OCI-LY3 (cell line): ENCODE results near the gene AHRR.
A peak's percentile ranks its signal among the peaks of the same experiment; 100 is the strongest.

ENCODE experiments used
- H2AFZ ChIP-seq: fragments of 200-600, 300-600 bp; shearing (Covaris generic); 2 replicates; pipeline ENCODE4 v1.6.0; 2014; ENCODE audit warnings: antibody characterized with exemption, low read depth, low read length
- H3K27ac ChIP-seq: fragments of 200-600, 300-600 bp; sonication (generic); 2 replicates; pipeline ENCODE4 v1.5.1; 2014; ENCODE audit warnings: mild to moderate bottlenecking, low read length, moderate library complexity, mixed read lengths
- H3K27me3 ChIP-seq: fragments of 200-600, 300-600 bp; sonication (generic); 2 replicates; pipeline ENCODE4 v1.6.1; 2014; ENCODE audit warnings: low read depth, low read length, mixed read lengths
- H3K36me3 ChIP-seq: fragments of 200-600, 300-600 bp; sonication (generic); replicated peaks from 2 replicates; pipeline ENCODE3; 2014; ENCODE audit warnings: low read depth, low read length, mixed read lengths
- H3K4me1 ChIP-seq: fragments of 300-600, 200-600 bp; sonication (generic); 2 replicates; pipeline ENCODE4 v1.6.1; 2014; ENCODE audit warnings: low read length, mixed read lengths
- H3K4me2 ChIP-seq: fragments of 200-600, 300-600 bp; sonication (generic); 2 replicates; pipeline ENCODE4 v1.6.1; 2014; ENCODE audit warnings: low read length, mixed read lengths
- H3K4me3 ChIP-seq: fragments of 300-600, 200-600 bp; sonication (generic); 2 replicates; pipeline ENCODE4 v1.5.1; 2014; ENCODE audit warnings: antibody characterized with exemption, mild to moderate bottlenecking, low read length, moderate library complexity
- H3K79me2 ChIP-seq: fragments of 300-600, 200-600 bp; shearing (Covaris generic); 2 replicates; pipeline ENCODE4 v1.6.1; 2014; ENCODE audit warnings: mild to moderate bottlenecking, low read length, mixed read lengths
- H3K9ac ChIP-seq: fragments of 300-600, 200-600 bp; shearing (Covaris generic); 2 replicates; pipeline ENCODE4 v1.6.0; 2014; ENCODE audit warnings: mild to moderate bottlenecking, low read length, moderate library complexity
- H3K9me3 ChIP-seq: fragments of 200-600, 300-600 bp; shearing (Covaris generic); 2 replicates; pipeline ENCODE4 v1.6.1; 2014; ENCODE audit warnings: low read length, mixed read lengths; ENCODE audit not compliant: insufficient read depth
- H4K20me1 ChIP-seq: fragments of 200-600, 300-600 bp; sonication (generic); 2 replicates; pipeline ENCODE4 v1.6.1; 2016; ENCODE audit warnings: low read length, mixed read lengths; ENCODE audit not compliant: insufficient read depth
- EZH2phosphoT487 ChIP-seq: fragments of 200-600 bp; shearing (Covaris generic); IDR thresholded peaks from 2 replicates; pipeline ENCODE4 v1.6.1; 2018; ENCODE audit warnings: antibody characterized with exemption, mixed run types, low read depth
- TF ChIP-seq, protein P1 (sequence below): fragments of 200-600, 300-600 bp; sonication (generic); IDR thresholded peaks from 2 replicates; pipeline ENCODE4 v1.5.1; 2014; ENCODE audit warnings: antibody characterized with exemption, low read length, low read depth

AHRR gene

DNA sequence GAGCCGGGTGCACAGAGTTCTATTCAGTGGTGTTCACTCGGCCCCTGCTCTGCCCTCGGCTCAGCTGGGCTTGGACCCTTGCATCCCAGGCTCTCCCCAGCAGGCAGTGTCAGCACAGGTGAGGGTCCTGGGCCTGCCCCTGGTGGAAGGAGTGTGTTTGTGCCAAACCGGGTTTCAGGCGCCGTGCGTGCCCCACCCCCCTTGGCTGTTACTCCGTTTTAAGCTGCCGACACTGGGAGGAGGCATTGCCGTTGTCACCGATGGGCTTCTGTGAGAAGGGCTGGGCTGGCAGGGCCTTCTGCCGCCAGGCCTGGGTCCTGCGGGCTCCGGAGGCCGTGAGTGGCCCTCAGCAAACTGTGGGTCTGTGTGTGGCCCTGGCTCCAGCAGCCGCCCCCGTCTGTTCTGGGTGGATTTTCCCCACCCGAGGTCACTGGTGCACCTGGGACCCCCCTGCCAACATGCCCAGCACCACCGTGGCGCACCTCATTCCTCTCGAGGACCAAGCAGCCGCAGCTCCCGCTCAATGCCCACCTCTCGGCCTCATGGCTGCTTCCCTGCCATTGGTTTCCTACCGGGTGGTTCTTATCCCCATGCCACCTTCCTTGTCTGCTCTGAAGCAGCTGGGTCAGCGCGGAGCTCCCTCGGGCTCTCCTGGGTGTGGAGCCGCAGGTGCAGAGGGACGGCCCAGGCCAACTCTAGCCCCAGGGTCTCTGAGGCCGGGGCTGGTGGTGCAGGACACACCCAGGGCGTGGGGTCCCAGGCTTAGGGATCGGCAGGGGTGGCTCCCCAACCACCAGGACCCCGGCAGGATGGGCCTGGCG is 77.2 kb downstream of the AHRR start:
- Histone ChIP-seq H3K9ac (no peak overlapping the region), H3K4me2 (no peak overlapping the region), H3K79me2 (no peaks in the 10 kb centered on the region), H3K27me3 (peaks cover 11% of the 10 kb centered on the region), H3K9me3 (no peaks in the 10 kb centered on the region), H3K4me1 (peaks cover 12% of the 10 kb centered on the region), H4K20me1 (no peaks in the 10 kb centered on the region), H2AFZ (no peak overlapping the region), H3K4me3 (no peak overlapping the region), H3K36me3 (no peaks in the 10 kb centered on the region), H3K27ac (no peak overlapping the region)
- TF ChIP-seq, protein P1, sequence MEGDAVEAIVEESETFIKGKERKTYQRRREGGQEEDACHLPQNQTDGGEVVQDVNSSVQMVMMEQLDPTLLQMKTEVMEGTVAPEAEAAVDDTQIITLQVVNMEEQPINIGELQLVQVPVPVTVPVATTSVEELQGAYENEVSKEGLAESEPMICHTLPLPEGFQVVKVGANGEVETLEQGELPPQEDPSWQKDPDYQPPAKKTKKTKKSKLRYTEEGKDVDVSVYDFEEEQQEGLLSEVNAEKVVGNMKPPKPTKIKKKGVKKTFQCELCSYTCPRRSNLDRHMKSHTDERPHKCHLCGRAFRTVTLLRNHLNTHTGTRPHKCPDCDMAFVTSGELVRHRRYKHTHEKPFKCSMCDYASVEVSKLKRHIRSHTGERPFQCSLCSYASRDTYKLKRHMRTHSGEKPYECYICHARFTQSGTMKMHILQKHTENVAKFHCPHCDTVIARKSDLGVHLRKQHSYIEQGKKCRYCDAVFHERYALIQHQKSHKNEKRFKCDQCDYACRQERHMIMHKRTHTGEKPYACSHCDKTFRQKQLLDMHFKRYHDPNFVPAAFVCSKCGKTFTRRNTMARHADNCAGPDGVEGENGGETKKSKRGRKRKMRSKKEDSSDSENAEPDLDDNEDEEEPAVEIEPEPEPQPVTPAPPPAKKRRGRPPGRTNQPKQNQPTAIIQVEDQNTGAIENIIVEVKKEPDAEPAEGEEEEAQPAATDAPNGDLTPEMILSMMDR = no peak
- no peak for TF ChIP-seq EZH2phosphoT487

DNA sequence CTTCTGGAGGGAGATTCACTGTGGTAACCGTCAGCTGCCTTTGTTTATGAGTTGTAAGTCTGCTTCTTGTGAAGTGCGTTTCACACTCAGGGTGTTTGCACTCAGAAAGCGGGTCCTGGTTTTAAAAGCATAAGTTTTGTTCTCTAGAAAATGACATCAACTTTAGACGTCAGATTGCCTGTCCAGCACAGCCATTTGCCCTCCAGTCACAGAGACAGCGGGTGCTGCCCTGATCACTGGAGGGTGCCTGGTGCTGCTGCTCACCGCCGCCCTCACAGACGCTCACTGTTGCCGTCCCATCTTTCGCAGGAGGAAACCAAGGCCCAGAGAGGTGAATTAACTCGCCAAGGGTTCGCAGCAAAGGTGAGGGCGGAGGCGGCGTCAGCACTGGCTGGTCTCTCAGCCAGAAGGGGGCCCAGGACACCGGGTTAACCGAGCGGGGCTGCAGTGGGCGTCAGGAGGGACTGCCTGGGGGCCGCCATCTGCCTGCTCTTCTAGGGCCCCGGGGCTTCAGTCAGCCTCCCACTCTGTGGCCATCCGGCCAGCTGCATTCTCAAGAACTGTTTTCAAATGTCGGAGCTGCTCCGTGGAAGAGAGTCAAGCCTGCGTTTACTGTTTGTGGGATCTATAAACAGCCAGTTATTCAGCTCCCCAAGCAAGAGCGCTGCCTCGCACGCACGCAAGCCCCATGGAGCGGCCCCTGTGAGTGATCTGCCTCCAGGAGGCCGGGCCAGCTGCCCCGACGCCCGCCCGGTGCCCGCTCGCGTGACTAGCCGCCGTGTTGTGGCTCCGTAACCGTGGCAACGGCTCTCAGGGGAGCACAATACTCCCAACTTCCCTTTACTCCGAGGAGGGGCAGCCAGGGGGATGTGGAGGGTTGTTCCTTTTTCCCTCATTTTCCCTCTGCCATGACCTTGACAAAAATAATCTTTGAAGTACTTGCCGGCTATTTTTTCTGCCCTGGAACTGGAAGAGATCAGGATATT is 78.1 kb downstream of the AHRR start:
- Histone ChIP-seq H3K4me3 (peak overlapping the region; percentile 63), H3K36me3 (no peaks in the 10 kb centered on the region), H3K9me3 (no peaks in the 10 kb centered on the region), H3K27me3 (peaks cover 11% of the 10 kb centered on the region), H3K4me1 (peaks cover 12% of the 10 kb centered on the region), H4K20me1 (no peaks in the 10 kb centered on the region), H3K9ac (no peak overlapping the region), H3K79me2 (no peaks in the 10 kb centered on the region), H3K4me2 (peak overlapping the region; percentile 81), H2AFZ (no peak overlapping the region), H3K27ac (no peak overlapping the region)
- TF ChIP-seq EZH2phosphoT487 = no peak
- TF ChIP-seq, protein P1 = no peak

DNA sequence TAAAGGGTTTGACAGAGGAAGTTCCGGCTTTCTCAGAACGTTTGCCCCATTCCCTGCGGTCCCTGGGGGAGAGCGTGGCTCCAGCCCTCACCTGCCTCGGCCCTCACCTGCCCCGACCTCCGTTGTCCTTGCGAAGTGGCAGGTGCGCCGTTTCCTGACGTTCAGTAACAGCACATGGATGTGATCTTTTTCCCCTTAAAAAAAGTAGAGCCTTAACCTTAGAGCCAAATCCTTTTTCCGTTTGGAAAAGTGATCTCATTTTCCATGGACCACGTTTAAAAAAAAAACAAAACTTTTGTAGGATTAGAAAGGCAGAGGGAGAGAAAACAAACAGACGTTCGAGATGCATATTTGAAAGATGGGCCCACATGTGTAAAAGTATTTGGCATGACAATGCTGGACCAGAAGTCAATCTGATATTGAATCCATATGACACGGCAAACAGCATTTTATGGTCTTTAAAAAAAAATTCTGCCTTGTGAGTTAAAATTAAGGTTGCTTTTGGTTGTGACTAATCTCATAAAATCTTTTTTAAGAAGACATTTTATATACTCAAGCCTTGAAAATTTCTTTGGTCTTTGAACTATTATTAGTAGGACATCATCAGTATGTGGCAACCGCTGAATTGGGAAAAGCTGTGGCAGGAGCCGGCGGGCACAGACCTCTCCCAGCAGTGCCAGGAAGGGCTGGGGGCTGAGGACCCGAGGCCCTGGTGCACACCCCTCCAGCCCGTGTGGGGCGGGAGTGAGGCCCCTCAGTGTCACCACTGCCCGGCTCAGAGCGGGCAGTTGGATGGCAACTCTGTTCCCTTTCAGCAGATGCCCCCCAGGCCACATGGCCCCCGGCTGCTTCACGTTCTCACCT is 79.0 kb downstream of the AHRR start:
- Histone ChIP-seq H3K27ac (no peak overlapping the region), H3K36me3 (no peaks in the 10 kb centered on the region), H3K4me3 (peak overlapping the region; percentile 63), H3K79me2 (no peaks in the 10 kb centered on the region), H2AFZ (no peak overlapping the region), H3K9me3 (no peaks in the 10 kb centered on the region), H4K20me1 (no peaks in the 10 kb centered on the region), H3K4me1 (peaks cover 12% of the 10 kb centered on the region), H3K9ac (no peak overlapping the region), H3K27me3 (peaks cover 11% of the 10 kb centered on the region), H3K4me2 (peak overlapping the region; percentile 81)
- no peak for TF ChIP-seq EZH2phosphoT487
- TF ChIP-seq, protein P1 = no peak
